NCI-H345 (cell line): ENCODE measurements around the gene SMAD6.

Experiments
- DNase-seq: peaks from one replicate; lab custom pipeline; 2025; lab: John Stamatoyannopoulos, UW

SMAD6 gene

GRCh38 chr15:66721020-66721419 is 19.0 kb downstream of the SMAD6 start:
- no peak for DNase-seq

DNA sequence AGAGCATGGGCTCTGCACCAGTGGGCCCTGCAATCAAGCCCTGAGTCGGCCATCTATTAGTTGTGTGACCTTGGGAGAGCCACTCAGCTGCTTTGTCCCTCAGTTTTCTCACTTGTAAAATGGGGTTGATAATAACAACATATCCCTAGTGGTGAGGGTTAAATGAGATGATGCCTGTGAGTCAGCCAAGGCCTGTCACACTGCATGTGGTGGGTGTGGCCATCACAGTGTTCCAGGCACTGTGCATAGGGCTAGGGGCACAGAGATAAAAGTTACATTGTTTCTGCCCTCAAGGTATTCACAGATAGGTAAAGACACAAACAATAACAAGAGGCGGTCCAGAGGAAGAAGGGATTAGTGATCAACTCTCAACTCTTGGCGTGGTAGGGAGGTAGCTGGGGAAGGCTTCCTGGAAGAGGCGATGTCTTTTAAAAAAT is 19.5 kb downstream of the SMAD6 start:
- DNase-seq, result no peak

GRCh38 chr15:66721954-66722353 is 19.9 kb downstream of the SMAD6 start:
- no peak for DNase-seq

GRCh38 chr15:66722757-66723540 is 20.9 kb downstream of the SMAD6 start:
- DNase-seq, result no peak

DNA sequence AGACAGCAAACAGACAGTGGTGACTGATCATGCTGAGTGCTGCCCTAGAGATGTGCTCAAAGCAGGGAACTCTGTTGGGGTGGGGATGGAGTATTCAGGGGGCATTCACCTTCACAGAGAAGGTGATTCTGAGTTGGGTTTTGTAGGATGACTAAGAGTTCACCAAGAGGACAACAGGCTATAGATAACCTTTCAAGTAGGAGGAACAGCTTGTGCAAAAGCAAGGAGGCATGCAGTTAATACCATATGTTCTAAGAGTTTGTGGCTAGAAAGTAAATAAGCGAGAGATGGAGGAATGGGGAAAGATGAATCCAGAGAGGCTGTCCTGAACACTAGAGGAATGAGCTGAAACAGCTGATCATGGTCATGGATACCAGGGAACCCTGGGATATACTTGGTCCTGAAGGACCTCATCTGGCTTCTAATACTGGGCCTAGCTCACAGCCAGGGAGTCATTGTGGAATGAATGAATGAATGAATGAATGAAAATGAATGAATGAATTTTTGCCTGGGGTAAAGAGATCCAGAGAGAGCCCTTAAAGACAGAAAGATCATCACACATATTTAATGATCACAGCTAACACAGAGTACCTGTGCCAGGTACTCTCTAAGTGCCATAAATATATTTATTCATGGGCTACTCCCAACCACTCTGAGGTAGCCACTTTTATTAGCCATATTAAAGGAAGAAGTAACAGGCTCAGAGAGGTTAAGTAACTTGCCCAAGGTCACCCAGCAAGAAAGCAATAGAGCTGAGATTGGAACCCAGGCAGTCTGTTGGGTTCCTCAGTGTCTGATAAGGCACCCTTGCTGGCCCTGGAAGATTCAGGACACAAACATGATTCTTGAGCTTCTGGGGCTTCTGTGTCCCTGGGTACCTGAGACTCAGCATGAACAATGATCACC is 22.0 kb downstream of the SMAD6 start:
- DNase-seq, result no peak

- DNase-seq, result no peak
Observed at GRCh38 chr15:66724732-66725463, 22.9 kb downstream of the SMAD6 start.

GRCh38 chr15:66725464-66725785 is 23.4 kb downstream of the SMAD6 start:
- DNase-seq, result no peak

DNA sequence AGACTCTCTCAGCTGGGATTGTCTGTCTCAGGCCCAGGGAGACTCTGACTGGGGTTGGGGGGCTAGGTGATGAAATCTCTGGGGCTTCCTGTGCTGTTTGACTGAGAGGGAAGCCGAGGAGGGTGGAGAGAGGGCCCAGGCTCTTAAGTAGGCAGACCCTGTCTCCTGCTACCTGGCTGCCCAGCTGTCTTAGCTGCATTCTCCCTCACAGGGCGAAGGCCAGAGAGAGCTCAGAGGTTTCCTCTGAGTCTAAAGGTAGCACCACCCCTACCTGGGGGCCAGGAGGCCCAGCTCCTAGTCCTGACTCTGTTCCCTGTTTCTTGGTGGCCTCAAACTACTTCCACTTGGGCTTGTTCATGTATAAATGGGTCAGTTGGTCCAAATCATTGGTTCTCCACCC is 24.4 kb downstream of the SMAD6 start:
- DNase-seq, result no peak

DNA sequence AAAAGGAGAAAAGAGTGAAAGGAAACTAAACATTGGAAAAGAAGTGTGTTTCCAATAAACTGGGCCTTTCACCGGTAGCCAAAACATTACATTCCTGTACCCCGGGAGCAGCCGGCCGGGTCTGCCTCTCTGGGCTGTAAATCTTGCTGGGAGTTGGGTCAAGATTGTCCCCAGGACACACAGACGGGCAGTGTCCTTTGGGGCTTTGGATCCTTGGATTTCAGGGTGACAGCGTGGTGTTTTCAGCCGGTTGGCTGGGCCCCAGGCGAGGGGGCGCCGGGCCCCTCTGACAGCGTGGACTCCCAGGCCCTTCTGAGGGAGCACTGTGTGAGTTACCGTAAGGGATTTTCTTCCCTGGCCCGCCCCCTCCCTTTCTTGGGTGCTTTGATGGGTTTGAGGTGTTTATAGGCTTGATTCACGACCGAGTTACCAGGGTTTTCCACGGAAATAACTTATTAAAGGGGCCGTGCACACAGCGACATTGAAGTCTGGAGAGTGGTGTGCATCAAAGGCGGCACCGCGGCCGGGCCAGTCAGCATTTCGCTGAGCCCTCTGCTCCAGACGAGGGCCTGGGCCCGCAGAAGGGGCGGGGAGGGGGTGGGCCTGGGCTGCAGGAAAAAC is 27.4 kb downstream of the SMAD6 start:
- DNase-seq, result no peak

DNA sequence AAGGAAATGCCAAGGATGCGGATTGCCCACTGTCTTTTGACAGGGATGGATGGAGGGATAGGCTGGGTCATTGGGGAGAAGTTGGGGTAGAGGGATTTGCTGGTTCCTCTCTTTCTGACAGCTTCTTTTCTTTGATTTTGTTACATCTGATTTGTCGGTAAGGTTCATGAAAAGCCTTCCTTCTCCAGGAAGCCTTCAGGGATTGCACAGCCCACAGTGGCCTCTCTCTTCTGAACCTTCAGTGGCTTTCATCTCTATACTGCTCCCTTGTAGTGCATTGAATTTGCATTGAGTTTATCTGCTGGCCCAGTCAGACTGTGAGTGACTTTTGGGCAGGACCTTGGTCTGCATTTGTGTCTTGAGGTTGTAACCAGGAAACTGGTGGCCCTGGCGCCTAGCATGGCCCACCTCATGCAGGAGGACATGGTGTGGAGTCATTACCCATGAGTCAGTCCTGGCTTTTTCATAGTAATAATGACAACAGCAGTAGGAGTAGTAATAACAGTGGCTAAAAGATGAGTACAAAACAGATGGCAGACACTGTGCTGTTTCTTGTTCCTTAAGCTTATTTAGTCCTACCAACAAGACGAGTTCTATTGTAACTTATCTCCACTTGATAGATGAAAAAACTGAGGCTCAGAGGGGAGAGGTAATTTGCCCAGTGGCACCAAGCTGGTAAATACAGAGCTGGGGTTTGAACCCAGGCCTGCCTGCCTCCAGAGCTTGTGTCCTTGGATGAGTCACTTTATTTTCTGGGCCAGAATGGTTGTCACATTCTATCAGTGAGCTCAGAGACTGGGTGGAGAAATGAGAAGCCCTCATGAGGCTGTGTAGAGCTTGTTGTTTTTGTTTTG is 28.4 kb downstream of the SMAD6 start:
- no peak for DNase-seq

DNA sequence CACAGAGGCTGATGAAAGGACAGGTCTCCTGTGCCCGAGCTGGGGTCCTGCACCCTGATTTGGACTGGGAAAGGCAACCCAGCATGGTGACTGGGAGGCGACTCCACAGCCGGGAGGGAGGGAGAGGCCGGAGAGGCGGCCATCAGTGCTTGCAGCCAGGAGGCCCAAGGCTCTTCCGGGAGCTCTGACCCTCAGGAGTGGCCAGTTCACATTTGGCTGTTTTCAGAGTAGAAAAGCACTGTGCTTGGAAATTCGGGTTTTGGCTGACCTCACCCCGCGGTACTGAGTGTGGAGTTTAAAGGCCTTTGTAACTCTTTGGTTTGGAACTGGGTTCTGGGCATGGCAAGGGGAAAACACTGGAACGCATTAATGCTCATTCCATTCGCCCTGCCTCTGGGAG is 31.9 kb downstream of the SMAD6 start:
- DNase-seq, result no peak

DNA sequence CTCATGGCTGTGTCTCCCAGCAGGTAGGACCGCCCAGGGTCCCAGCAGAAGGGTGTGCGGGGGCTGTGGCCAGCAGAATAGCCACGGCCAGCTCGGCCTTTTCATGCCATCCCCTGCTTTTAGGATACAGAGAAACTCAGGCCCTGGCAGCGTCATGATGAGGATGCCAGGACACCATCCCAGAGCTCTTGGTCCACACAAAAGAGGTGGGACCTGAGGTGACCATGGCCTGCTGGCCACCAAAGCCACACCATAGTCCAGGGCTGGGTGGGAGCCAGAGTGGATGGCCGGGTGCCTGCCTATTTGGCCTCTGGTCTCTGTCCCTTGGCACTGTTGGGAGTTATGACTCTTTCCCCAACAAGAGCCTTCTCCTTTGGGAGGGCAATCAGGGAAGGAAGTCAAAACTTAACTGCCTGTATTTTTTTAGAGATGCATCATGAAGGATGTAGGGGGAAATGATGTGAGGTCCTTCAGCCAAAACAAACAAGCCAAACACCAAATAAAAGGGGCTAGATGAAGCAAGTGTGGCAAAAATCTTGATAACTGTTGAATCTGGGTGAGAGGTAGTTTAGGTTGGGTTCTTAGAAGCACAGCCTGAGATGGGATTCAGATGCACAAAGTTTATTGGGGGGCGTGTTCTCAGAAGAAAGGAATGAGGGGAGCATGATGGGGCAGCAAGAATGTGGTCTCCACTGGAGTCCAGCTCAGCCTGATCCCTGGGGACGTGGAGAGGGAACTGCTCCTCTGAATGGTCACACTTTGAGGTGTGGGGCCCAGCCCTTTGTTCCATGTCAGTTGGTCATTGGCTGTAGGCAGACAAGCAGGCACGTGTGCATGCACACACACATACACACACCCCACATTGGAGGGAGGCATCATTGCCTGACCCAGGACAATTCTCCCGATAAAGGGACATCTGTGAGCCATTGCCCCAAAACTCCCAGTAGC is 33.2 kb downstream of the SMAD6 start:
- no peak for DNase-seq

GRCh38 chr15:66735909-66736305 is 33.9 kb downstream of the SMAD6 start:
- no peak for DNase-seq

- DNase-seq, result no peak
Observed at GRCh38 chr15:66737243-66738010, 35.4 kb downstream of the SMAD6 start.

GRCh38 chr15:66738116-66738515 is 36.1 kb downstream of the SMAD6 start:
- no peak for DNase-seq

DNA sequence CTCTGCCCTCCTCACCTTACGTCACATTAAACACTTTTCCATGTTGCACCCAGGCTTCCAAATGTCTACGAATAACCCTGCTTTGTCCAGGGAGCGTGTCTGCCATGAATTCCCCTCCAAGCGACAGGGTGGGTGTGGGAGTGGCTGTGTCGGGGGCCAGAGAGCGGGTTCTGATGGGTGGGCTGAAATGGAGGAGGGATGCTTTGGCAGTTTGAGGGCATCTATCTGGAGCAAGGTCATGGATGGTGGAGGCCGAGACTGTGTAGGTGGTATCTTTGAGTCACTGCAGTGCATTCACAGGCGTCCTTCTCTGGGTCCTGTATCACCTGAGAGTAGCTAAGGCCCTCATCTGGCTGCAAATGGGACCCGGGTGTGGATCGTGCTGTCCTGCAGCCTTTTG is 36.6 kb downstream of the SMAD6 start:
- no peak for DNase-seq

GRCh38 chr15:66739287-66739686 is 37.3 kb downstream of the SMAD6 start:
- DNase-seq, result no peak

DNA sequence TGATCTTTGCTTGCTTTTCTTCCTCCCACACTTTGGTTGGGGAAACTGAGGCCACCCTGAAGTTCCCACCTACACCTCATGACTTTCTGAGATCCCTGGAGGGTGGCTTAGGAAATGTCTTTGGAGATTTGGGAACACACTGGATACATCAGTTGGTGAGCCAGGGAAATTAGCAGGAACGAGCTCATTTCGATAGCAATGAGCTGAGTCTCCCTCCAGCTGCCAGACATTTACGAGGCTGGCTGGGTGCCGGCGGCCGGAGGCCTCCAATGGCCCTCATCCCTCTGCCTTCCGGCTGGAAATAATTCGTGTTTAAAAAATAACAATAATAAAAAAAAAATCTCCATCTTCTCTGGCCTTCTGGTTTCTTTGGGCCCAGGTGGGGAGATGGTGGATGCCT is 38.8 kb downstream of the SMAD6 start:
- no peak for DNase-seq

GRCh38 chr15:66741646-66742045 is 39.6 kb downstream of the SMAD6 start:
- DNase-seq, result no peak
